WTC11 (cell line): Measurements from ENCODE around the gene SETD2. TPM values are rescaled to one million over a fixed set of nuclear protein-coding genes. Genes with fewer than 3 reads are reported as not detected.

Experiments
- ATAC-seq: fragments of 200-7000 bp; cut with Tn5 transposase; 2 replicates; pipeline ENCODE4 v1.10.0; 2021; ENCODE audit warnings: mild to moderate bottlenecking, moderate library complexity
- CTCF ChIA-PET: fragments of 300-600 bp; sonication (Branson Sonifier 250); formaldehyde crosslinking; loops from one replicate; lab custom pipeline; 2021; ENCODE audit warnings: antibody characterized with exemption; lab: Charles Lee
- POLR2A ChIA-PET: fragments of 350-600 bp; sonication (Branson Sonifier 250); formaldehyde crosslinking; loops from one replicate; lab custom pipeline; 2021; ENCODE audit warnings: antibody characterized with exemption; lab: Charles Lee
- DNase-seq: peaks from one replicate; pipeline ENCODE4 v3.0.0; 2021; ENCODE audit warnings: low spot score
- H3K27ac Mint-ChIP-seq: 2 replicates; pipeline ENCODE4 v1.8.0; 2021; ENCODE audit warnings: mixed read lengths
- H3K27me3 Mint-ChIP-seq: 2 replicates; pipeline ENCODE4 v1.8.0; 2021; ENCODE audit warnings: low read depth, mild to moderate bottlenecking, moderate library complexity, mixed read lengths
- H3K36me3 Mint-ChIP-seq: 2 replicates; pipeline ENCODE4 v1.8.0; 2021; ENCODE audit warnings: mixed read lengths
- H3K4me1 Mint-ChIP-seq: 2 replicates; pipeline ENCODE4 v1.8.0; 2022; ENCODE audit warnings: mixed read lengths
- H3K4me3 Mint-ChIP-seq: 2 replicates; pipeline ENCODE4 v1.8.0; 2021; ENCODE audit warnings: mild to moderate bottlenecking, moderate library complexity, mixed read lengths
- H3K9me3 Mint-ChIP-seq: 2 replicates; pipeline ENCODE4 v1.8.0; 2021; ENCODE audit warnings: mixed read lengths
- AR ChIP-seq: fragments of 250-450 bp; sonication (Bioruptor Pico); IDR thresholded peaks from 2 replicates; pipeline ENCODE4 v1.9.0; 2021; ENCODE audit warnings: mild to moderate bottlenecking
- CBFB ChIP-seq: sonication (generic); formaldehyde crosslinking; IDR thresholded peaks from 2 replicates; pipeline ENCODE4 v1.8.1; 2022; ENCODE audit warnings: mild to moderate bottlenecking, low read depth, missing genetic modification reagents
- FOXP4 ChIP-seq: sonication (generic); formaldehyde crosslinking; IDR thresholded peaks from 2 replicates; pipeline ENCODE4 v1.8.0; 2022; ENCODE audit warnings: mild to moderate bottlenecking, missing genetic modification reagents
- GTF2I ChIP-seq: fragments of 250-450 bp; sonication (Bioruptor Pico); conservative IDR thresholded peaks from 2 replicates; pipeline ENCODE4 v1.4.0; 2021; ENCODE audit warnings: mild to moderate bottlenecking
- HMGXB4 ChIP-seq: sonication (generic); formaldehyde crosslinking; IDR thresholded peaks from 2 replicates; pipeline ENCODE4 v1.8.1; 2023; ENCODE audit warnings: mild to moderate bottlenecking, moderate library complexity, missing genetic modification reagents
- IRF2 ChIP-seq: sonication (generic); formaldehyde crosslinking; IDR thresholded peaks from 2 replicates; pipeline ENCODE4 v1.8.0; 2022; ENCODE audit warnings: low read depth, missing genetic modification reagents, borderline replicate concordance
- MLX ChIP-seq: sonication (generic); formaldehyde crosslinking; IDR thresholded peaks from 2 replicates; pipeline ENCODE4 v1.8.1; 2023; ENCODE audit warnings: mild to moderate bottlenecking, missing genetic modification reagents, moderate library complexity
- STAT6 ChIP-seq: sonication (generic); formaldehyde crosslinking; conservative IDR thresholded peaks from 2 replicates; pipeline ENCODE4 v1.8.1; 2023; ENCODE audit warnings: mild to moderate bottlenecking, low read depth, missing genetic modification reagents, moderate library complexity
- USF2 ChIP-seq: sonication (generic); formaldehyde crosslinking; IDR thresholded peaks from 2 replicates; pipeline ENCODE4 v1.8.1; 2023; ENCODE audit warnings: mild to moderate bottlenecking, missing genetic modification reagents, moderate library complexity
- ZNF423 ChIP-seq: fragments of 250-450 bp; sonication (Bioruptor Pico); IDR thresholded peaks from 2 replicates; pipeline ENCODE4 v2.1.2; 2022; ENCODE audit warnings: mild to moderate bottlenecking, moderate library complexity
- ZNF425 ChIP-seq: fragments of 250-450 bp; sonication (Bioruptor Pico); conservative IDR thresholded peaks from 2 replicates; pipeline ENCODE4 v1.9.0; 2021; ENCODE audit warnings: mild to moderate bottlenecking
- total RNA-seq: library from RNA; stranded (reverse); gene quantifications from 3 replicates; pipeline ENCODE4 v1.2.3, GENCODE V29; 2021
- TF ChIP-seq, protein P1 (sequence below): sonication (generic); formaldehyde crosslinking; IDR thresholded peaks from 2 replicates; pipeline ENCODE4 v1.8.1; 2022; ENCODE audit warnings: low read depth, mild to moderate bottlenecking, moderate library complexity, missing genetic modification reagents, borderline replicate concordance

The SETD2 gene
- total RNA-seq, 1 experiment from 2014 or later: 39.8 TPM

- no peak for TF ChIP-seq USF2 (CRISPR knock-in tag)
- TF ChIP-seq ZNF423: no peak
- TF ChIP-seq AR (CRISPR knock-in tag): no peak
- no peak for TF ChIP-seq MLX (CRISPR knock-in tag)
Measured at GRCh38 chr3:47103619-47104018, 60.3 kb downstream of the SETD2 start (continued).

DNA sequence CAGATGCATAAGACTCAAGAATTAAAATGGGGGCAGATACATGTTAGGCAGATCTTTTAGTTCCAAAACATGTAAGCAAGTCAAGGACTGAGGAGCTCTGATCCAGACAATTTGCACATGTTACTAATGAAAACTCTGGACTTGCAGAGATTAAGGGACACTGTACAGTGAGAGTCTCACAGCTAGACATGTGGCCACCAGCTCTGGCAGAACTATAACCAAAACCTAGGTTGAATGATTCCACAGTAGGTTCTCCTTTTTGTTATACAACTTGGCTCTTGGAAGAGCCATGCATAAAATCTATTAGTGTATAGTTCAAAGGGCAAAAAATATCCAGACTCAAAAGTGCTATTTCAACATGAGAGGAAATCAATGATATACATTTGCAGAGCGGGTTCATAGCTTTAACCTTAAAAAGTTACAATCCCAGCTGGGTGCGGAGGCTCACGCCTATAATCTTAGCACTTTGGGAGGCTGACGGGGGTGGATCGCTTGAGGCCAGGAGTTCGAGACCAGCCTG, 61.8 kb downstream of the SETD2 start:
- peaks cover 37% of the 10 kb centered on the region for H3K36me3 Mint-ChIP-seq
- CTCF ChIA-PET: no interaction called here
- no peaks in the 10 kb centered on the region for H3K9me3 Mint-ChIP-seq
- no peaks in the 10 kb centered on the region for H3K27me3 Mint-ChIP-seq
- no peak for ATAC-seq
- no peak for TF ChIP-seq GTF2I (CRISPR knock-in tag)
- TF ChIP-seq, all 79 proteins: peak for 0
- no peak overlapping the region for H3K27ac Mint-ChIP-seq
- no peak overlapping the region for H3K4me3 Mint-ChIP-seq
- no peak for DNase-seq
- POLR2A ChIA-PET: interaction anchor here (0.6 kb wide), 1 partner anchor 408 kb away, joined by 3 read pairs; no protein-coding TSS in a partner anchor
- H3K4me1 Mint-ChIP-seq: no peaks in the 10 kb centered on the region

- TF ChIP-seq ZNF425 (CRISPR knock-in tag): no peak
- TF ChIP-seq CBFB: no peak
- TF ChIP-seq HMGXB4 (CRISPR knock-in tag): no peak
- TF ChIP-seq, protein P1, sequence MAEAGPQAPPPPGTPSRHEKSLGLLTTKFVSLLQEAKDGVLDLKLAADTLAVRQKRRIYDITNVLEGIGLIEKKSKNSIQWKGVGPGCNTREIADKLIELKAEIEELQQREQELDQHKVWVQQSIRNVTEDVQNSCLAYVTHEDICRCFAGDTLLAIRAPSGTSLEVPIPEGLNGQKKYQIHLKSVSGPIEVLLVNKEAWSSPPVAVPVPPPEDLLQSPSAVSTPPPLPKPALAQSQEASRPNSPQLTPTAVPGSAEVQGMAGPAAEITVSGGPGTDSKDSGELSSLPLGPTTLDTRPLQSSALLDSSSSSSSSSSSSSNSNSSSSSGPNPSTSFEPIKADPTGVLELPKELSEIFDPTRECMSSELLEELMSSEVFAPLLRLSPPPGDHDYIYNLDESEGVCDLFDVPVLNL (CRISPR knock-in tag): no peak
- TF ChIP-seq STAT6 (CRISPR knock-in tag): no peak
- TF ChIP-seq IRF2: no peak
- no peak for TF ChIP-seq FOXP4 (CRISPR knock-in tag)
- TF ChIP-seq, all 79 proteins: peak for 0
- H3K4me3 Mint-ChIP-seq: no peak overlapping the region
- POLR2A ChIA-PET: no interaction called here
- H3K27ac Mint-ChIP-seq: no peak overlapping the region
- no peaks in the 10 kb centered on the region for H3K4me1 Mint-ChIP-seq
- H3K9me3 Mint-ChIP-seq: no peaks in the 10 kb centered on the region
- DNase-seq: no peak
- H3K27me3 Mint-ChIP-seq: no peaks in the 10 kb centered on the region
- CTCF ChIA-PET: no interaction called here
- no peak for ATAC-seq
- peaks cover 47% of the 10 kb centered on the region for H3K36me3 Mint-ChIP-seq
Measured at GRCh38 chr3:47098910-47099309, 65.0 kb downstream of the SETD2 start.
